GM18951 (cell line): ENCODE results near the gene CCNJL.

Experiments used
- POLR2A ChIP-seq: IDR thresholded peaks from 4 replicates; pipeline ENCODE4 v1.6.1; 2011; ENCODE audit warnings: mild to moderate bottlenecking; ENCODE audit not compliant: insufficient read length, insufficient read depth; ENCODE audit errors: extremely low read depth
- in situ Hi-C: fragments of 300-500 bp; cut with MboI; formaldehyde crosslinking; loops from one replicate; pipeline ENCODE4 v1.12.0; 2022; ENCODE audit warnings: low sequenced_read_pairs, mixed read lengths, inconsistent platforms; ENCODE audit not compliant: unreplicated experiment

The CCNJL gene

DNA sequence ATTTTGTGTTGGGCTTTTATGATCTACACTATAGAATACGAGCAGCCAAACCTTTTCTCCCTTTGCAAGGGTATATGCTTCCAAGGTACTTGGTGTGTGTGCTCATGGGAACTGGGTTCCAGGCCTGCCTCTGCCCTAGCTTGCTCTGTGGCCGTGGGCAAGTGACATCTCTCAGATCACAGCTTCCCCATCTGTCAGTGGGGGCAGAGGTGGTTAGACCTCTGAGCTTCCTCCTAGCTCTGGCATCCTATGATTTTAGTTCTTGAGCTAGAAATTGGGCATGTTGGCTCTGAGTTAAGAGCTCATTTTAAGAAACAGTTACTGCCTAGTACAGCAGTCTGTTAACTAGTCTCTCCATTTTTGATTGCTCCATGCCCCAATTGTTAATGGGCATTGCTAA lies 12.5 kb upstream of the CCNJL start:
- in situ Hi-C loops: no loop called here
- no peak for TF ChIP-seq POLR2A

GRCh38 chr5:160318409-160318808 lies 6.0 kb upstream of the CCNJL start:
- no peak for TF ChIP-seq POLR2A

GRCh38 chr5:160317434-160317833 lies 5.1 kb upstream of the CCNJL start:
- in situ Hi-C loops: no loop called here
- no peak for TF ChIP-seq POLR2A

More at GRCh38 chr5:160318409-160318808, 6.0 kb upstream of the CCNJL start:
- in situ Hi-C loops: no loop called here

GRCh38 chr5:160315968-160316367 lies 3.6 kb upstream of the CCNJL start:
- in situ Hi-C loops: no loop called here

GRCh38 chr5:160312960-160313727 lies 780 bp upstream of the CCNJL start:
- in situ Hi-C loops: no loop called here
- no peak for TF ChIP-seq POLR2A

More at GRCh38 chr5:160315968-160316367, 3.6 kb upstream of the CCNJL start:
- TF ChIP-seq POLR2A: no peak

- in situ Hi-C loops: no loop called here
- no peak for TF ChIP-seq POLR2A
Measured at GRCh38 chr5:160311491-160312133, 752 bp downstream of the CCNJL start.

- TF ChIP-seq POLR2A: no peak
- in situ Hi-C loops: no loop called here
Measured at GRCh38 chr5:160310552-160311295, 1.6 kb downstream of the CCNJL start.

GRCh38 chr5:160310140-160310539 lies 2.2 kb downstream of the CCNJL start:
- TF ChIP-seq POLR2A: no peak
- in situ Hi-C loops: no loop called here

DNA sequence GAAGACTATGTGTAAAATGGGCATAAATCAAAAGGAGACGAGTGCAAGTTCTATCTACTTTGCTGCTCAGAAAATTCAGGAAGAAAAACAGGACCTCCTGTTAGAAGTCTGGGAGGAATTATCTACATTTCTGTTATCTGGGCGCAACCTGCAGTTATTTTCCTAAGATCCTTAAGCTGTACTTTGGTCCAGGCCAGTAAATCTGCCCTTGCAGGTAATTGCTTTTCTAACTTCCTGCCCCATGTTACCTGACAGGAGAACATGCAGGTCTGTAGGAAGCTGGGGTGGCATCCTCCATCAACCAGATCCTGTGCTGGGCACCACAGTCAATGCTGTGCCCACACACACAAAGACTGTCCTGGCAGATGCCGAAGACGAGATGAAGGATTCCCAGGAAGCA lies 5.7 kb downstream of the CCNJL start:
- in situ Hi-C loops: no loop called here
- TF ChIP-seq POLR2A: no peak

- in situ Hi-C loops: no loop called here
Measured at GRCh38 chr5:160305319-160305718, 7.0 kb downstream of the CCNJL start.

DNA sequence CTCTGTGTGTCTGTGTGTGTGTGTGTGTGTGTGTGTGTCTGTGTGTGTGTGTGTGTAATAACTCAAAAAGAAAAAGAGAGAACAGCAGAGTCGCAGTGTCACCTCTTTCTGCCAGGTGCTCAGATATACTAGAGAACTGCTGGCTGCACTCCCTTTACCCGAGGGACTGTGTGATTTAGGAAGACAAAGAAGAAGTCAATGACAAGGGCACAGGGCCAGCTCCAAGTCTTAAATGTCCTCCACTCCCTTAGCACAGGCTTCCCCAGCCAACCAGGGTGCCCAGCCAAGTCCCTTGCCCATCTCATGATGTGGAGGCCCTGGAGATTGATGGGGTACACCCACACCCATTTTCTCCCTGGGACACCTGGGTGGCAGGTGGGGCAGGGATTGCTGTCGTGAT lies 8.7 kb downstream of the CCNJL start:
- in situ Hi-C loops: no loop called here
- TF ChIP-seq POLR2A: no peak

More at GRCh38 chr5:160305319-160305718, 7.0 kb downstream of the CCNJL start:
- no peak for TF ChIP-seq POLR2A

DNA sequence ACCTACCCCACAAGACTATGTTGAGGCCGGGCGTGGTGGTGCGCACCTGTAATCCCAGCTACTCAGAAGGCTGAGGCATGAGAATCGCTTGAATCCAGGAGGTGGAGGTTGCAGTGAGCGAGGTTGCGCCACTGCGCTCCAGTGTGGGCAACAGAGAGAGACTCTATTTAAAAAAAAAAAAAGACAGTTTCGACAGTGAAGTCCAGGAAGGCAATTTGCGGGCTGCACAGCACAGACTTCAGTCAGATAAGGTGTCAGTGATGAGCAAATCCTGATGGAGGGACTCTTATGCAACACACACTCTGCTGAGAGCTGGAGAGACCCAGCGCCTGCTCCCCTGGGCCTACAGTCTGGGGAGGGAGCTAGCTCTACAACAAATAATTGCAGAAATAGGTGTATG lies 14.2 kb downstream of the CCNJL start:
- in situ Hi-C loops: no loop called here
- TF ChIP-seq POLR2A: no peak

DNA sequence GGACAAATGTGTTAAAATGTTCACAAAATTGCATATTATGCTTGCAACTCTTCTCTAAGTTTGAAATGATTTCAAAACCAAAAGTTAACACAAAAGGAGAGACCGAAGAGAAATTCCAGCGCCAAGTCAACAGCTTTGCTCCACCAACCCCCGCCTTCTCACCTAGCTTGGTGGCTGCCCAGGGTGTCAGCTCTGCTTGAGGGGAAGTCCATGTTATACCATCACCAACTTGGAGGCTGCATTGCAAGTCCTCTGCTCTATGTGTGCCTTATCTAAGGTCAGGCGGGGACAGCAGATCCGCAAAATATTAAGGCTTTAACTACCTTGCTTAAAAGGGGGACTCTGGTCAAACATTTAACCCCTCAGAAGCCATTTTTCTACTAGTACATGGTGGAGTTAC lies 14.6 kb downstream of the CCNJL start:
- TF ChIP-seq POLR2A: no peak
- in situ Hi-C loops: no loop called here
